GM12875 (cell line): ENCODE measurements around the gene LCLAT1.

Source experiments
- H3K4me3 ChIP-seq: one replicate; pipeline ENCODE4 v1.5.1; 2011; ENCODE audit warnings: low read depth, low read length, control low read depth
- TF ChIP-seq, protein P1 (sequence below): IDR thresholded peaks from 2 replicates; pipeline ENCODE4 v1.5.1; 2011; ENCODE audit warnings: low read depth, mild to moderate bottlenecking, control low read depth, inconsistent platforms, low read length, moderate library complexity, borderline replicate concordance; ENCODE audit not compliant: insufficient read depth

The LCLAT1 gene

DNA sequence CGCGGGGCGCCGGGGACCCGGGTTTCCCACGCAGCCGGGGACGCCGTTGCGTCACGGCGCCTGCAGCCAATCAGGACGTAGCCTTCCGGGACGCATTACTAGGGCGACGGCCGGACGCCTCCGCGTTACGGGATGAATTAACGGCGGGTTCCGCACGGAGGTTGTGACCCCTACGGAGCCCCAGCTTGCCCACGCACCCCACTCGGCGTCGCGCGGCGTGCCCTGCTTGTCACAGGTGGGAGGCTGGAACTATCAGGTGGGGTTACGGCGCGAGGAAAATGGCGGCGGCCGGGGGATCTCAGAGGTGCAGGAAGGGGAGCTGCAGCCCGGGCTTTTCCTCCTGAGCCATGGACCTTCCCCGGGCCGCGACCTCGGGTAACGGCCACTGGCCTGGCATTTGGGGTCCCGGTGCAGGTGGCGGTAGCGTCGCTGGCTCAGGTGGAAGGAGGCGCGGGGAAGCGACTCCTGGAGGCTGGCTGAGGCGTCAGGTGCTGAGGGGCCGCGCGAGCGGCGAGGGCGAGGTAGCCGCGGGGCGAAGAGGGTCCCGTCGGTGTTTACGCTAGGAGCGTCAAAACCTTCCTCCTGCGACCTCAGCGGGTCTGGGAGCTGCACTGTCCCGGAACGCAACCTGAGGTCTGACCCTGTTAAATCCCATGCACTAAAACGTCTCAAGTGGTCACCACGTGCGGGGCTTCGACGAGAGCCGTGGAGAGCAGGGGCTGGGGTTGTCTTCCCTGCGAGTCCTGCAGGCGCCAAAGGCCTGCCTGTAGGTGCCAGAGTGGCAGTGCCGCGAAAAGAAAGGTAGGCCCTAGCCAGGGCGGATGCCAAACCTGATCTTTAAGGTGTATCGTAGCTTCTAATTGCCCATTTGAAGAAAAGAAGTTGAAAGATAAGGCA is at the start of gene LCLAT1:
Gene LCLAT1 (plus strand): TSS at position 98 of the 897 bp plus-strand sequence. CDS start 78,345 bp downstream, outside the sequence.
- H3K4me3 ChIP-seq, result peak within 1 kb of the TSS; percentile 78
- TF ChIP-seq, protein P1, sequence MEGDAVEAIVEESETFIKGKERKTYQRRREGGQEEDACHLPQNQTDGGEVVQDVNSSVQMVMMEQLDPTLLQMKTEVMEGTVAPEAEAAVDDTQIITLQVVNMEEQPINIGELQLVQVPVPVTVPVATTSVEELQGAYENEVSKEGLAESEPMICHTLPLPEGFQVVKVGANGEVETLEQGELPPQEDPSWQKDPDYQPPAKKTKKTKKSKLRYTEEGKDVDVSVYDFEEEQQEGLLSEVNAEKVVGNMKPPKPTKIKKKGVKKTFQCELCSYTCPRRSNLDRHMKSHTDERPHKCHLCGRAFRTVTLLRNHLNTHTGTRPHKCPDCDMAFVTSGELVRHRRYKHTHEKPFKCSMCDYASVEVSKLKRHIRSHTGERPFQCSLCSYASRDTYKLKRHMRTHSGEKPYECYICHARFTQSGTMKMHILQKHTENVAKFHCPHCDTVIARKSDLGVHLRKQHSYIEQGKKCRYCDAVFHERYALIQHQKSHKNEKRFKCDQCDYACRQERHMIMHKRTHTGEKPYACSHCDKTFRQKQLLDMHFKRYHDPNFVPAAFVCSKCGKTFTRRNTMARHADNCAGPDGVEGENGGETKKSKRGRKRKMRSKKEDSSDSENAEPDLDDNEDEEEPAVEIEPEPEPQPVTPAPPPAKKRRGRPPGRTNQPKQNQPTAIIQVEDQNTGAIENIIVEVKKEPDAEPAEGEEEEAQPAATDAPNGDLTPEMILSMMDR, result no peak

DNA sequence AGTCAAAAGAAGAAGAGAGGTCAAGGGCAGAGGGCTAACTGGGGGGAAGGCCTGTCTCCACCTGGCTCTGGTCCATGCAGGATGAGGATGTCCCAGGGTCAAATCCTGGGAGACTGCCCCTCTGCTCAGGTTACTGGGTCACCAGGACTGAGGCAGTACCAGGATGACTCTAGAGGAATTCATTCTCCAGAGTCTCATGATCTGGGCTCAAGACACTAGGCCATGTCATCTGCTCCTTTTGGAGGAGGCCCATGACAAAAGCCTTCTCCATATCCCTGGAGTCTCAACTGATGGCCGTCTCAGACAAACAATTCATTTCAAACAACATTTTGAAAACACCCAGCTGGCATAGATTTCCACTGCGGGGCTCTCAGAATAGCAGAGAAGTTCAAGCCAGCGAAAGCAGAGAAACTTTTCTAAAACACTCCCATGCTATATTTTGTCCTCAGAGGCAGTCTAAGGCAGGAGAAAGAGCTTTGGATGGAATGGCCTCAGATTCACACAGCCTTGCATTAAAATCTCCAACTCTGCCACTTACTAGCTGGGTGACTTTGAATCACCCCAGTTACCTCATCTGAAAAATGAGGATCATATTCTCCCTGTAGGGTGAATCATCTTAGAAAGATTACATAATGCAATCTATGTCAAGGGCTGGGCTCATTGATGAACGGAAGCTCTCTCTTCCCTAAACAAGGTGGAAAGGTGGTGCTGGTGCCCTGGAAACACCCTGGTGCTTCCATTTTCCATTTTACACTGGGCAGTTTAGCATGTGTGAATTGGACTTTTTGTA is 48.8 kb upstream of the LCLAT1 start:
- no peak overlapping the region for H3K4me3 ChIP-seq
- TF ChIP-seq, protein P1, result no peak

DNA sequence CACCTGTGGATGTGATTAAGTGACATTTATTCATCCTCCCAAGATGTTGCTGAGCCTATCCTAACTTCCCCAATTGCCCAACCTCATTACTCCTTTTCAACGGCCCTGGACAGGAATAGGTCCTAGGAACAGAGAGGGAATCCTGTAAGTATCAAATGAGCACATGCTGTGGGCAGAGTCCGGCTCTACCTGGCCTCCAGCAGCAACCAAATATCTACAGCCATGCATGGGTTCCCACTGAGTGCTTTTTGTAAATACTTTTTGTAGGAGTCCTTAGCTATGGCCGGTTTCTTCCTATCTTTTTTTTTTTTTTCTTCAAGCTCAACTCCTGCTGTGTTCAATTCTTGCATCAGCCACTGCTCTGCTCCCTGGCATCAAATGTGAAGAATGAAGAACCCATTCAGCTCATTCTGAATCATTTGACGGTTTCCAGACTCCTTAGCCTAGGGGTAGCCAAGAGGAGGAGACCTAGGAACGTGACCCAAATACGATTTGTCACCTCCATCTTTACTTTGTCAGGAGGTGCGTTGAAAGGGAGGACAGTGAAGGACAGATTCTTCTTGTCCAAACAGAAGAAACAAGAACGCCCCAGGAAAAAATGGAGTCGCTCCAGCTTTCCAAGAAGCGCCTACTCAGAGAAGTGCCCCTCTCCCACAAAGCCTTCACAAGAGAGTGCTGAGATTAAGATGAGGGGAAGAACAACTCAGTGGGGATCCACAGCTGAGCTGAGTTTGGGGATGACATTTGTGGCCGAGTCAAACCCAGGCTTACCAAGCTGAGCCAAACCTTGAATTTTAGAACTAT is 46.7 kb upstream of the LCLAT1 start:
- TF ChIP-seq, protein P1, result no peak
- H3K4me3 ChIP-seq, result no peak overlapping the region

DNA sequence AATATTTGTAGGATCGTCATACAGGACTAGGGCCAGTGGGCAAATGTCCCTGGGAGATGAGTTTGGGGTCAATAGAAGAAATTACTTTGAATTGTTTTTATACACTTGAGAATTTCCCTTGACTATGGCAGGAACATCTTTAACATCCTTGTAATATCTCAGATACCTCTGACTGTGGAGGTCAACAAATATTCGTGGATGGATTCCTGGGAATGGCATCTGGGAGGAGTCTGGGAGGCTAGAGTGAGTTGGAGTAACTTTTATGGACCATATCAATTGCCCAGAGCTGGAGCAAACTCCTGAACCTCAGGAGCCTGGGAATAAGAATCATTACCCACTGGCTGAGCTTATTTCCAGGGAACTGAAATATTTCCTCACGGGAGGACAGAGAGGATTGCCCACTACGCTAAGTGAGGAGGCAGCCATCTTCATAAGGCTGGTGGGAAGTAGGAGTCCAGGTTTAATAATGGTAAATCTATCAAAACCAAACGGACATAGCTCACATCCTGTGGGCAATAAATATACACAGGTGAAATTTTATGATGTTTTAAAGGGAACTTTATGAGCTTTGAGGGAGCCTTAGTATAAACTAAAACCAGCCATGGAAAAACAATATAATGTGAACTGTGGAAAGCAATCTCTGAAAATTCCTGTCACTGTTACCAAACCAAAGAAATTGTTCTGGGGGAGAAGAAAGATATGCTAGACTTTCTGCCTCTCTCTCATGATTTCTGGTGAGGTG is 44.4 kb upstream of the LCLAT1 start:
- H3K4me3 ChIP-seq, result no peak overlapping the region
- TF ChIP-seq, protein P1, result no peak

DNA sequence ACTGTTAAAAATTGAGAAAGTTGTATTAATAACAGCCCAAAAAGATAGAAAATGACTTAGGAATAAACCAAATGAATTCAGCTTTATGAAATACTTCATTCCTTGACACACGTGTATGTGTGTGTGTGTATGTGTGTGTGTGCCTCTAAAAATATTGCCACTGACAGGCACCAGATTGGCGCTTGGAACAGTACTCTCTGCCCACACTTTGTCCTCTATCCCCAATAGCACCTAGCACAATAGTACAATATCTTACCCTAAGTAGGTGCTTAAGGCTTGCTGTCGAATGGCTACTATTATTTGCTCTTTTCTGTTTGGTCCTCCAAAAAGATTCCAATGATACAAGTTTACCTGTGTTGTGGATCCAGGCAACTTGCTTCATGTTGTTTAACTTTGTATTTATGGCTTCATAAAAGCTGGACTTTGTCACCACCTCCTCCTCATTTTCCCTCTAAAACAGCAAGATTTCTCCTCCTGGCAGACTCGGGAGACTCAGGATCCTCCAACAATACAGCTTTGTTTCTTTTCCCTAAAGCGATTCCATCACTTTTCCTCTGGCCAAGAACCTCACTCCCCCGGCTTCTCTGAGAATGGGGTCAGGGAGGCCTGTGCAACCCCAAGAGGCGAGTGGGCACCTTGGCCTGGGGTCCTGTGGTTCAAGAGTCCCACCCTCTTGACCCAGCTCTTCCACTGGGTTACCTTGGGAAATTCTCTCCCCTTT is 43.3 kb upstream of the LCLAT1 start:
- H3K4me3 ChIP-seq, result no peak overlapping the region

More for the DNA sequence above, 43.3 kb upstream of the LCLAT1 start:
- TF ChIP-seq, protein P1, result no peak
